GM19463 (cell line): Measurements from ENCODE around the gene SEPTIN1.
"Not testable (repeated sequence)": the region's sequence is repeated elsewhere in the genome, so short reads cannot be mapped to it uniquely, and the experiment has no call there.

Experiments used
- ATAC-seq: cut with Tn5 transposase; IDR thresholded peaks from one replicate; pipeline ENCODE4 v1.9.1; 2021; ENCODE audit warnings: mild to moderate bottlenecking, moderate library complexity; ENCODE audit not compliant: unreplicated experiment

SEPTIN1 gene

GRCh38 chr16:30342751-30343490 lies 39.4 kb downstream of the SEPTIN1 start:
- ATAC-seq, result no peak

GRCh38 chr16:30341971-30342370 lies 40.4 kb downstream of the SEPTIN1 start:
- ATAC-seq, result not testable (repeated sequence)

GRCh38 chr16:30340621-30341020 lies 41.7 kb downstream of the SEPTIN1 start:
- ATAC-seq, result no peak

GRCh38 chr16:30338715-30339114 lies 43.6 kb downstream of the SEPTIN1 start:
- not testable (repeated sequence) for ATAC-seq

- ATAC-seq, result not testable (repeated sequence)
Measured at GRCh38 chr16:30337964-30338357, 44.4 kb downstream of the SEPTIN1 start.

- peak; percentile 7 for ATAC-seq
Measured at GRCh38 chr16:30335598-30336474, 46.5 kb downstream of the SEPTIN1 start.

GRCh38 chr16:30335028-30335597 lies 47.2 kb downstream of the SEPTIN1 start:
- ATAC-seq, result peak; percentile 76

GRCh38 chr16:30334473-30334989 lies 47.8 kb downstream of the SEPTIN1 start:
- ATAC-seq, result peak; percentile 89
